GM23338 (cell line): Measurements from ENCODE around the gene SFTPB. TPM values are rescaled to one million over a fixed set of nuclear protein-coding genes. Genes with fewer than 3 reads are reported as not detected.

ENCODE experiments used
- ATAC-seq: fragments of 200-7000 bp; cut with Tn5 transposase; 3 replicates; pipeline ENCODE4 v1.9.1; 2020
- DNase-seq: peaks from one replicate; pipeline ENCODE4 v3.0.0-alpha.2; 2015; ENCODE audit warnings: low spot score
- H2AFZ ChIP-seq: fragments of 200-600 bp; sonication (generic); 2 replicates; pipeline ENCODE4 v1.8.0; 2016; ENCODE audit warnings: antibody characterized with exemption, mild to moderate bottlenecking, moderate library complexity
- H3F3A ChIP-seq: fragments of 200-600 bp; sonication (generic); replicated peaks from 2 replicates; pipeline ENCODE4 v1.8.0; 2017; ENCODE audit warnings: antibody characterized with exemption, mixed run types, low read depth
- H3K27ac ChIP-seq: fragments of 200-600 bp; sonication (generic); 2 replicates; pipeline ENCODE4 v1.6.1; 2016; ENCODE audit warnings: low read depth
- H3K27me3 ChIP-seq: fragments of 200-600 bp; sonication (generic); 2 replicates; pipeline ENCODE4 v1.8.0; 2016; ENCODE audit warnings: mild to moderate bottlenecking, mixed run types, moderate library complexity; ENCODE audit not compliant: insufficient read depth
- H3K36me3 ChIP-seq: fragments of 200-600 bp; sonication (generic); 2 replicates; pipeline ENCODE4 v1.8.0; 2016; ENCODE audit warnings: mild to moderate bottlenecking; ENCODE audit not compliant: insufficient read depth
- H3K4me1 ChIP-seq: fragments of 200-600 bp; sonication (generic); 2 replicates; pipeline ENCODE4 v1.8.0; 2016; ENCODE audit warnings: mild to moderate bottlenecking, moderate library complexity; ENCODE audit not compliant: insufficient read depth
- H3K4me2 ChIP-seq: fragments of 200-600 bp; sonication (generic); 2 replicates; pipeline ENCODE4 v1.7.1; 2017; ENCODE audit warnings: mixed run types
- H3K4me3 ChIP-seq: fragments of 200-600 bp; sonication (generic); 2 replicates; pipeline ENCODE4 v1.6.1; 2016; ENCODE audit warnings: mixed run types
- H3K79me2 ChIP-seq: fragments of 200-600 bp; sonication (generic); replicated peaks from 2 replicates; pipeline ENCODE4 v1.8.0; 2017; ENCODE audit warnings: mild to moderate bottlenecking; ENCODE audit not compliant: insufficient read depth
- H3K9me2 ChIP-seq: fragments of 200-600 bp; sonication (generic); 2 replicates; pipeline ENCODE4 v1.8.0; 2017; ENCODE audit not compliant: insufficient read depth
- H4K20me1 ChIP-seq: fragments of 200-600 bp; sonication (generic); replicated peaks from 2 replicates; pipeline ENCODE4 v1.8.0; 2017; ENCODE audit warnings: mild to moderate bottlenecking; ENCODE audit not compliant: insufficient read depth
- H3K27ac Mint-ChIP-seq: 2 replicates; pipeline ENCODE4 v1.8.0; 2020; ENCODE audit warnings: inconsistent platforms, mild to moderate bottlenecking, moderate library complexity, mixed read lengths
- H3K27me3 Mint-ChIP-seq: 3 replicates; pipeline ENCODE4 v1.8.0; 2022; ENCODE audit warnings: low read depth, mild to moderate bottlenecking, moderate library complexity, mixed read lengths, inconsistent platforms; ENCODE audit not compliant: insufficient read depth, poor library complexity
- H3K36me3 Mint-ChIP-seq: 3 replicates; pipeline ENCODE4 v1.8.0; 2021; ENCODE audit warnings: low read depth, mild to moderate bottlenecking, inconsistent platforms, moderate library complexity, mixed read lengths
- H3K4me1 Mint-ChIP-seq: 3 replicates; pipeline ENCODE4 v1.8.0; 2020; ENCODE audit warnings: mild to moderate bottlenecking, inconsistent platforms, mixed read lengths
- H3K4me3 Mint-ChIP-seq: 3 replicates; pipeline ENCODE4 v1.8.0; 2021; ENCODE audit warnings: moderate library complexity, mild to moderate bottlenecking, inconsistent platforms, mixed read lengths
- H3K9me3 Mint-ChIP-seq: 3 replicates; pipeline ENCODE4 v1.8.0; 2020; ENCODE audit warnings: moderate library complexity, mild to moderate bottlenecking, inconsistent platforms, mixed read lengths
- CREB1 ChIP-seq: fragments of 250-450 bp; sonication (Bioruptor Pico); IDR thresholded peaks from 2 replicates; pipeline ENCODE4 v1.5.0; 2020; ENCODE audit warnings: low read depth, mild to moderate bottlenecking, moderate library complexity
- EZH2 ChIP-seq: fragments of 200-600 bp; sonication (generic); IDR thresholded peaks from one replicate; pipeline ENCODE4 v1.8.0; 2017; ENCODE audit warnings: antibody characterized with exemption, mild to moderate bottlenecking, low read depth; ENCODE audit not compliant: unreplicated experiment
- EZH2phosphoT487 ChIP-seq: fragments of 200-600 bp; sonication (generic); IDR thresholded peaks from one replicate; pipeline ENCODE4 v1.8.1; 2018; ENCODE audit warnings: antibody characterized with exemption; ENCODE audit not compliant: unreplicated experiment
- JUNB ChIP-seq: IDR thresholded peaks from one replicate; pipeline ENCODE4 v1.6.1; 2016; ENCODE audit warnings: antibody characterized with exemption; ENCODE audit not compliant: unreplicated experiment
- NANOG ChIP-seq: IDR thresholded peaks from 2 replicates; pipeline ENCODE4 v1.6.1; 2016; ENCODE audit warnings: antibody characterized with exemption, borderline replicate concordance
- POLR2AphosphoS5 ChIP-seq: IDR thresholded peaks from 2 replicates; pipeline ENCODE4 v1.6.1; 2016; ENCODE audit warnings: antibody characterized with exemption, low read depth
- REST ChIP-seq: IDR thresholded peaks from one replicate; pipeline ENCODE4 v1.6.1; 2018; ENCODE audit warnings: antibody characterized with exemption; ENCODE audit not compliant: unreplicated experiment
- STAT1 ChIP-seq: IDR thresholded peaks from one replicate; pipeline ENCODE4 v1.6.1; 2016; ENCODE audit warnings: antibody characterized with exemption; ENCODE audit not compliant: unreplicated experiment
- ZNF114 ChIP-seq: fragments of 250-450 bp; sonication (Bioruptor Pico); IDR thresholded peaks from 2 replicates; pipeline ENCODE4 v1.5.0; 2020; ENCODE audit warnings: mild to moderate bottlenecking, moderate library complexity
- ZNF331 ChIP-seq: fragments of 250-450 bp; sonication (Bioruptor Pico); IDR thresholded peaks from 2 replicates; pipeline ENCODE4 v1.5.0; 2020; ENCODE audit warnings: low read depth, mild to moderate bottlenecking, moderate library complexity
- polyA plus RNA-seq: library from polyadenylated mRNA; unstranded; fragments of >200 nt; fragmentation: Nextera tagmentation; extraction: Ambion mirVana; gene quantifications from 2 replicates; pipeline ENCODE4 v1.2.1, GENCODE V29; 2016
- total RNA-seq: library from RNA; depleted of rRNA; stranded (reverse); fragments of >200 nt; shearing (Covaris generic); gene quantifications from 2 replicates; pipeline ENCODE4 v1.2.3, GENCODE V29; 2014
- TF ChIP-seq, protein P1 (sequence below): IDR thresholded peaks from 2 replicates; pipeline ENCODE4 v1.6.1; 2016; ENCODE audit warnings: antibody characterized with exemption
- TF ChIP-seq, protein P2 (sequence below): fragments of 250-450 bp; sonication (Bioruptor Pico); IDR thresholded peaks from 2 replicates; pipeline ENCODE4 v1.5.0; 2020; ENCODE audit warnings: mild to moderate bottlenecking, moderate library complexity
- TF ChIP-seq, protein P3 (sequence below), 2 experiments: fragments of 200-600 bp in 1 of 2; sonication (generic) in 1 of 2; conservative IDR thresholded peaks; 2 replicates each; pipeline versions ENCODE4 v1.5.1 to v1.6.1; 2016 to 2017; ENCODE audit warnings: antibody characterized with exemption in 2 of 2, low read depth in 2 of 2, mild to moderate bottlenecking in 2 of 2, moderate library complexity in 1 of 2

SFTPB gene
- total and polyA plus RNA-seq, 2 experiments from 2014 or later: 0.06 TPM; not detected in 1

DNA sequence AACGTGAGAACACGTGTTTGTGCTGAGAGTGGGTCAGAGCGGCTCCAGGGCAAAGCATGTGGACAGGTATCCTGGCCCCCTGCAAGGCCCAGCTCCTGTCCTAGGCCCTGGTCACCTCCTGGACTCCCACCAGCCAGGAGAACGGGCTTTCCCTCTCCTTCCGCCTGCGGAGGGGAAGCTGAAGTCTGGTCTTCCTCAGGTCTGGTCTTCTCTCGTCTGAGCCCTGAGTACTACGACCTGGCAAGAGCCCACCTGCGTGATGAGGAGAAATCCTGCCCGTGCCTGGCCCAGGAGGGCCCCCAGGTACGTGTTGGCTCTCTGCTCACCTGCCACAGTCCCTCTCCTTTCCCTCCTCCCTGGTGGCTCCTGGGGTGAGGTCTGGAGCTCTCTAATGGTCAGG is 27.1 kb upstream of the SFTPB start:
- H3K9me2 ChIP-seq: no peaks in the 10 kb centered on the region
- no peak overlapping the region for H3K4me2 ChIP-seq
- H3K79me2 ChIP-seq: no peaks in the 10 kb centered on the region
- 0 out of 2 replicates have a peak, but pooled peaks cover 2% of the 10 kb centered on the region for H3K4me1 ChIP-seq
- ATAC-seq (no peak), DNase-seq (no peak)
- H3K9me3 Mint-ChIP-seq: no peaks in the 10 kb centered on the region; the same call in 2 of the 3 replicates
- 0 out of 2 replicates have a peak overlapping the region, but pooled peaks have one; percentile 32 for H2AFZ ChIP-seq
- TF ChIP-seq CREB1 (CRISPR knock-in tag) (no peak), EZH2phosphoT487 (no peak), REST (no peak), STAT1 (no peak), ZNF331 (CRISPR knock-in tag) (no peak), EZH2 (no peak), JUNB (no peak), ZNF114 (CRISPR knock-in tag) (no peak), NANOG (no peak), POLR2AphosphoS5 (no peak)
- TF ChIP-seq, protein P1, sequence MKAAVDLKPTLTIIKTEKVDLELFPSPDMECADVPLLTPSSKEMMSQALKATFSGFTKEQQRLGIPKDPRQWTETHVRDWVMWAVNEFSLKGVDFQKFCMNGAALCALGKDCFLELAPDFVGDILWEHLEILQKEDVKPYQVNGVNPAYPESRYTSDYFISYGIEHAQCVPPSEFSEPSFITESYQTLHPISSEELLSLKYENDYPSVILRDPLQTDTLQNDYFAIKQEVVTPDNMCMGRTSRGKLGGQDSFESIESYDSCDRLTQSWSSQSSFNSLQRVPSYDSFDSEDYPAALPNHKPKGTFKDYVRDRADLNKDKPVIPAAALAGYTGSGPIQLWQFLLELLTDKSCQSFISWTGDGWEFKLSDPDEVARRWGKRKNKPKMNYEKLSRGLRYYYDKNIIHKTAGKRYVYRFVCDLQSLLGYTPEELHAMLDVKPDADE: no peak
- TF ChIP-seq, protein P2, sequence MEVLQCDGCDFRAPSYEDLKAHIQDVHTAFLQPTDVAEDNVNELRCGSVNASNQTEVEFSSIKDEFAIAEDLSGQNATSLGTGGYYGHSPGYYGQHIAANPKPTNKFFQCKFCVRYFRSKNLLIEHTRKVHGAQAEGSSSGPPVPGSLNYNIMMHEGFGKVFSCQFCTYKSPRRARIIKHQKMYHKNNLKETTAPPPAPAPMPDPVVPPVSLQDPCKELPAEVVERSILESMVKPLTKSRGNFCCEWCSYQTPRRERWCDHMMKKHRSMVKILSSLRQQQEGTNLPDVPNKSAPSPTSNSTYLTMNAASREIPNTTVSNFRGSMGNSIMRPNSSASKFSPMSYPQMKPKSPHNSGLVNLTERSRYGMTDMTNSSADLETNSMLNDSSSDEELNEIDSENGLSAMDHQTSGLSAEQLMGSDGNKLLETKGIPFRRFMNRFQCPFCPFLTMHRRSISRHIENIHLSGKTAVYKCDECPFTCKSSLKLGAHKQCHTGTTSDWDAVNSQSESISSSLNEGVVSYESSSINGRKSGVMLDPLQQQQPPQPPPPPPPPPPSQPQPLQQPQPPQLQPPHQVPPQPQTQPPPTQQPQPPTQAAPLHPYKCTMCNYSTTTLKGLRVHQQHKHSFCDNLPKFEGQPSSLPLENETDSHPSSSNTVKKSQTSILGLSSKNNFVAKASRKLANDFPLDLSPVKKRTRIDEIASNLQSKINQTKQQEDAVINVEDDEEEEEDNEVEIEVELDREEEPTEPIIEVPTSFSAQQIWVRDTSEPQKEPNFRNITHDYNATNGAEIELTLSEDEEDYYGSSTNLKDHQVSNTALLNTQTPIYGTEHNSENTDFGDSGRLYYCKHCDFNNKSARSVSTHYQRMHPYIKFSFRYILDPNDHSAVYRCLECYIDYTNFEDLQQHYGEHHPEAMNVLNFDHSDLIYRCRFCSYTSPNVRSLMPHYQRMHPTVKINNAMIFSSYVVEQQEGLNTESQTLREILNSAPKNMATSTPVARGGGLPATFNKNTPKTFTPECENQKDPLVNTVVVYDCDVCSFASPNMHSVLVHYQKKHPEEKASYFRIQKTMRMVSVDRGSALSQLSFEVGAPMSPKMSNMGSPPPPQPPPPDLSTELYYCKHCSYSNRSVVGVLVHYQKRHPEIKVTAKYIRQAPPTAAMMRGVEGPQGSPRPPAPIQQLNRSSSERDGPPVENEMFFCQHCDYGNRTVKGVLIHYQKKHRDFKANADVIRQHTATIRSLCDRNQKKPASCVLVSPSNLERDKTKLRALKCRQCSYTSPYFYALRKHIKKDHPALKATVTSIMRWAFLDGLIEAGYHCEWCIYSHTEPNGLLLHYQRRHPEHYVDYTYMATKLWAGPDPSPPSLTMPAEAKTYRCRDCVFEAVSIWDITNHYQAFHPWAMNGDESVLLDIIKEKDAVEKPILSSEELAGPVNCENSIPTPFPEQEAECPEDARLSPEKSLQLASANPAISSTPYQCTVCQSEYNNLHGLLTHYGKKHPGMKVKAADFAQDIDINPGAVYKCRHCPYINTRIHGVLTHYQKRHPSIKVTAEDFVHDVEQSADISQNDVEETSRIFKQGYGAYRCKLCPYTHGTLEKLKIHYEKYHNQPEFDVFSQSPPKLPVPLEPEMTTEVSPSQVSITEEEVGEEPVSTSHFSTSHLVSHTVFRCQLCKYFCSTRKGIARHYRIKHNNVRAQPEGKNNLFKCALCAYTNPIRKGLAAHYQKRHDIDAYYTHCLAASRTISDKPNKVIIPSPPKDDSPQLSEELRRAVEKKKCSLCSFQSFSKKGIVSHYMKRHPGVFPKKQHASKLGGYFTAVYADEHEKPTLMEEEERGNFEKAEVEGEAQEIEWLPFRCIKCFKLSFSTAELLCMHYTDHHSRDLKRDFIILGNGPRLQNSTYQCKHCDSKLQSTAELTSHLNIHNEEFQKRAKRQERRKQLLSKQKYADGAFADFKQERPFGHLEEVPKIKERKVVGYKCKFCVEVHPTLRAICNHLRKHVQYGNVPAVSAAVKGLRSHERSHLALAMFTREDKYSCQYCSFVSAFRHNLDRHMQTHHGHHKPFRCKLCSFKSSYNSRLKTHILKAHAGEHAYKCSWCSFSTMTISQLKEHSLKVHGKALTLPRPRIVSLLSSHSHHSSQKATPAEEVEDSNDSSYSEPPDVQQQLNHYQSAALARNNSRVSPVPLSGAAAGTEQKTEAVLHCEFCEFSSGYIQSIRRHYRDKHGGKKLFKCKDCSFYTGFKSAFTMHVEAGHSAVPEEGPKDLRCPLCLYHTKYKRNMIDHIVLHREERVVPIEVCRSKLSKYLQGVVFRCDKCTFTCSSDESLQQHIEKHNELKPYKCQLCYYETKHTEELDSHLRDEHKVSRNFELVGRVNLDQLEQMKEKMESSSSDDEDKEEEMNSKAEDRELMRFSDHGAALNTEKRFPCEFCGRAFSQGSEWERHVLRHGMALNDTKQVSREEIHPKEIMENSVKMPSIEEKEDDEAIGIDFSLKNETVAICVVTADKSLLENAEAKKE: no peak
- TF ChIP-seq, protein P3, sequence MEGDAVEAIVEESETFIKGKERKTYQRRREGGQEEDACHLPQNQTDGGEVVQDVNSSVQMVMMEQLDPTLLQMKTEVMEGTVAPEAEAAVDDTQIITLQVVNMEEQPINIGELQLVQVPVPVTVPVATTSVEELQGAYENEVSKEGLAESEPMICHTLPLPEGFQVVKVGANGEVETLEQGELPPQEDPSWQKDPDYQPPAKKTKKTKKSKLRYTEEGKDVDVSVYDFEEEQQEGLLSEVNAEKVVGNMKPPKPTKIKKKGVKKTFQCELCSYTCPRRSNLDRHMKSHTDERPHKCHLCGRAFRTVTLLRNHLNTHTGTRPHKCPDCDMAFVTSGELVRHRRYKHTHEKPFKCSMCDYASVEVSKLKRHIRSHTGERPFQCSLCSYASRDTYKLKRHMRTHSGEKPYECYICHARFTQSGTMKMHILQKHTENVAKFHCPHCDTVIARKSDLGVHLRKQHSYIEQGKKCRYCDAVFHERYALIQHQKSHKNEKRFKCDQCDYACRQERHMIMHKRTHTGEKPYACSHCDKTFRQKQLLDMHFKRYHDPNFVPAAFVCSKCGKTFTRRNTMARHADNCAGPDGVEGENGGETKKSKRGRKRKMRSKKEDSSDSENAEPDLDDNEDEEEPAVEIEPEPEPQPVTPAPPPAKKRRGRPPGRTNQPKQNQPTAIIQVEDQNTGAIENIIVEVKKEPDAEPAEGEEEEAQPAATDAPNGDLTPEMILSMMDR (conservative IDR thresholded peaks at IDR 0.05; ENCODE audit: low read depth in 2 of 2): no peak
- H3K36me3 ChIP-seq: no peaks in the 10 kb centered on the region
- no peak overlapping the region for H3K4me3 ChIP-seq
- peaks cover 6% of the 10 kb centered on the region for H3K27me3 Mint-ChIP-seq
- H3K27ac ChIP-seq: no peak overlapping the region
- H3K36me3 Mint-ChIP-seq: no peaks in the 10 kb centered on the region
- H3K27me3 ChIP-seq: no peaks in the 10 kb centered on the region
- H4K20me1 ChIP-seq: no peaks in the 10 kb centered on the region
- H3F3A ChIP-seq: no peaks in the 10 kb centered on the region
- no peak overlapping the region for H3K27ac Mint-ChIP-seq
- H3K4me1 Mint-ChIP-seq: peaks cover 10% of the 10 kb centered on the region
- no peak overlapping the region for H3K4me3 Mint-ChIP-seq
